HL-60 (cell line): ENCODE results near the gene KLHL22.

Experiments used
- GABPA ChIP-seq: IDR thresholded peaks from 2 replicates; pipeline ENCODE4 v1.6.1; 2012; ENCODE audit warnings: low read depth
- POLR2AphosphoS5 ChIP-seq: IDR thresholded peaks from 2 replicates; pipeline ENCODE4 v1.6.1; 2012; ENCODE audit warnings: low read depth
- SPI1 ChIP-seq: IDR thresholded peaks from 2 replicates; pipeline ENCODE4 v1.6.1; 2012; ENCODE audit warnings: low read depth, mild to moderate bottlenecking, borderline replicate concordance
- TF ChIP-seq, protein P1 (sequence below): IDR thresholded peaks from one replicate; pipeline ENCODE4 v1.5.1; 2011; ENCODE audit warnings: low read length, control low read depth, inconsistent platforms; ENCODE audit not compliant: insufficient read depth
- TF ChIP-seq, protein P2 (sequence below): IDR thresholded peaks from 2 replicates; pipeline ENCODE4 v1.6.1; 2012; ENCODE audit warnings: low read depth; ENCODE audit not compliant: insufficient replicate concordance

DNA sequence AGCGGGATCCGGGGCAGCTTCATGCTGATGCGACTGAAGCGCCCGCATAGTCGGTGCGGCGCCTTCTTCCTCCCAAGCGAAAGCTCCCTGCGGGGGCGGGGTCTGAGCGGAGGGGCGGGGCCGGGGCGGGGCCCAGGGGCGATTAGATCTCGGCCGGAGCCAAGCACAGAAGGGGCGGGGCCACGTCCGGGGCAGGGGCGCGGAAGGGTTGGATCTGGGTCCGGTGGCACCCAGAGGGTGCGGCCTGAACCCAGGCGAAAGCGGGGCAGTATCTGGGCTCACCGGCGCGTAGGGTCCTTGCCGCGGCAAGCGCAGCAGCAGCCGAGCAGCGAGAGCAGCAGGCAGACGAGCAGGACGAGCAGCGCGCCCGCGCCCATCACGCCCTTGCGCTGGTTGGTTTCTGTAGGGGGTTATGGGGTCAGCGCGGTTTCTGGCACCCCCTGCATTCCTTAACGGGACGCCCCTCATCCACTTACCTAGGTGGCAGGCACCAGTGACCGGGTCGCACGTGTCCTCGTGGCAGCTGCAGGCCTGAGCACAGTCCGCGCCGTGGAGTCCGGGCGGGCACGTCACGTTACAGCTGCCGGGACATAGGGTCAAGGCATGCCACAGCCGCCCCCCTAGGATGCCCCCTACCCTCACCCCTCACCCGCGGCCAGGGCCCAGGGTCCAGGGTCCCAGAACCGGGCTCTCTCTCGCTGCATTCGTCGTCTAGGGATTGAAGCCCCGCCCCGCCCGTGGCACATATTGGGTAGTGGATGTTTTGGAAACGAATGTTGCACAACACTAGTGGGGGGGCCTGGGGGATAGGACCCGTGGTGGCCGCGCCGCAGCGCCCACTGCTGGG, 66.1 kb downstream of the KLHL22 start:
- TF ChIP-seq POLR2AphosphoS5 (no peak), SPI1 (no peak), GABPA (no peak)
- TF ChIP-seq, protein P1, sequence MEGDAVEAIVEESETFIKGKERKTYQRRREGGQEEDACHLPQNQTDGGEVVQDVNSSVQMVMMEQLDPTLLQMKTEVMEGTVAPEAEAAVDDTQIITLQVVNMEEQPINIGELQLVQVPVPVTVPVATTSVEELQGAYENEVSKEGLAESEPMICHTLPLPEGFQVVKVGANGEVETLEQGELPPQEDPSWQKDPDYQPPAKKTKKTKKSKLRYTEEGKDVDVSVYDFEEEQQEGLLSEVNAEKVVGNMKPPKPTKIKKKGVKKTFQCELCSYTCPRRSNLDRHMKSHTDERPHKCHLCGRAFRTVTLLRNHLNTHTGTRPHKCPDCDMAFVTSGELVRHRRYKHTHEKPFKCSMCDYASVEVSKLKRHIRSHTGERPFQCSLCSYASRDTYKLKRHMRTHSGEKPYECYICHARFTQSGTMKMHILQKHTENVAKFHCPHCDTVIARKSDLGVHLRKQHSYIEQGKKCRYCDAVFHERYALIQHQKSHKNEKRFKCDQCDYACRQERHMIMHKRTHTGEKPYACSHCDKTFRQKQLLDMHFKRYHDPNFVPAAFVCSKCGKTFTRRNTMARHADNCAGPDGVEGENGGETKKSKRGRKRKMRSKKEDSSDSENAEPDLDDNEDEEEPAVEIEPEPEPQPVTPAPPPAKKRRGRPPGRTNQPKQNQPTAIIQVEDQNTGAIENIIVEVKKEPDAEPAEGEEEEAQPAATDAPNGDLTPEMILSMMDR: no peak
- TF ChIP-seq, protein P2, sequence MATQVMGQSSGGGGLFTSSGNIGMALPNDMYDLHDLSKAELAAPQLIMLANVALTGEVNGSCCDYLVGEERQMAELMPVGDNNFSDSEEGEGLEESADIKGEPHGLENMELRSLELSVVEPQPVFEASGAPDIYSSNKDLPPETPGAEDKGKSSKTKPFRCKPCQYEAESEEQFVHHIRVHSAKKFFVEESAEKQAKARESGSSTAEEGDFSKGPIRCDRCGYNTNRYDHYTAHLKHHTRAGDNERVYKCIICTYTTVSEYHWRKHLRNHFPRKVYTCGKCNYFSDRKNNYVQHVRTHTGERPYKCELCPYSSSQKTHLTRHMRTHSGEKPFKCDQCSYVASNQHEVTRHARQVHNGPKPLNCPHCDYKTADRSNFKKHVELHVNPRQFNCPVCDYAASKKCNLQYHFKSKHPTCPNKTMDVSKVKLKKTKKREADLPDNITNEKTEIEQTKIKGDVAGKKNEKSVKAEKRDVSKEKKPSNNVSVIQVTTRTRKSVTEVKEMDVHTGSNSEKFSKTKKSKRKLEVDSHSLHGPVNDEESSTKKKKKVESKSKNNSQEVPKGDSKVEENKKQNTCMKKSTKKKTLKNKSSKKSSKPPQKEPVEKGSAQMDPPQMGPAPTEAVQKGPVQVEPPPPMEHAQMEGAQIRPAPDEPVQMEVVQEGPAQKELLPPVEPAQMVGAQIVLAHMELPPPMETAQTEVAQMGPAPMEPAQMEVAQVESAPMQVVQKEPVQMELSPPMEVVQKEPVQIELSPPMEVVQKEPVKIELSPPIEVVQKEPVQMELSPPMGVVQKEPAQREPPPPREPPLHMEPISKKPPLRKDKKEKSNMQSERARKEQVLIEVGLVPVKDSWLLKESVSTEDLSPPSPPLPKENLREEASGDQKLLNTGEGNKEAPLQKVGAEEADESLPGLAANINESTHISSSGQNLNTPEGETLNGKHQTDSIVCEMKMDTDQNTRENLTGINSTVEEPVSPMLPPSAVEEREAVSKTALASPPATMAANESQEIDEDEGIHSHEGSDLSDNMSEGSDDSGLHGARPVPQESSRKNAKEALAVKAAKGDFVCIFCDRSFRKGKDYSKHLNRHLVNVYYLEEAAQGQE: no peak
